OCI-LY7 (cell line): Measurements from ENCODE around the gene KCNJ16. TPM values are rescaled to one million over a fixed set of nuclear protein-coding genes. Genes with fewer than 3 reads are reported as not detected.
A peak's percentile ranks its signal among the peaks of the same experiment; 100 is the strongest.

Source experiments
- BruUV-seq: library from RNA; stranded (reverse); fragments of 400-500 nt; replicated peaks from 2 replicates; lab custom pipeline; 2021; lab: Mats Ljungman, UMichigan
- CTCF ChIA-PET: fragments of 300-600 bp; sonication (Branson Sonifier 250); formaldehyde crosslinking; loops from one replicate; lab custom pipeline; 2022; ENCODE audit warnings: antibody characterized with exemption; ENCODE audit not compliant: unreplicated experiment; lab: Charles Lee
- POLR2A ChIA-PET: fragments of 300-600 bp; sonication (Branson Sonifier 250); formaldehyde crosslinking; loops from one replicate; lab custom pipeline; 2022; ENCODE audit warnings: antibody characterized with exemption; lab: Charles Lee
- DNase-seq: peaks from one replicate; pipeline ENCODE4 v3.0.0-alpha.2; 2015; ENCODE audit warnings: low spot score
- H2AFZ ChIP-seq: fragments of 200-600 bp; sonication (generic), shearing (Covaris generic); 2 replicates; pipeline ENCODE4 v1.6.1; 2014; ENCODE audit warnings: mild to moderate bottlenecking, antibody characterized with exemption, low read length, moderate library complexity
- H3K27ac ChIP-seq: fragments of 200-600 bp; sonication (generic); 2 replicates; pipeline ENCODE4 v1.5.1; 2014; ENCODE audit warnings: mixed run types, low read depth, mild to moderate bottlenecking, moderate library complexity, low read length, inconsistent platforms; ENCODE audit not compliant: poor library complexity, severe bottlenecking
- H3K36me3 ChIP-seq: fragments of 200-600 bp; sonication (generic); 2 replicates; pipeline ENCODE4 v1.6.1; 2014; ENCODE audit warnings: mild to moderate bottlenecking, antibody characterized with exemption, low read length, moderate library complexity, mixed read lengths; ENCODE audit not compliant: insufficient read depth
- H3K4me1 ChIP-seq: fragments of 200-600 bp; sonication (generic); 2 replicates; pipeline ENCODE4 v1.5.1; 2014; ENCODE audit warnings: mild to moderate bottlenecking, low read length; ENCODE audit not compliant: insufficient read depth, poor library complexity, severe bottlenecking
- H3K4me2 ChIP-seq: fragments of 200-600 bp; sonication (generic); 2 replicates; pipeline ENCODE4 v1.6.1; 2014; ENCODE audit warnings: mild to moderate bottlenecking, low read length
- H3K4me3 ChIP-seq: fragments of 200-600 bp; sonication (generic); 2 replicates; pipeline ENCODE4 v1.5.1; 2014; ENCODE audit warnings: mild to moderate bottlenecking, low read depth, low read length; ENCODE audit not compliant: poor library complexity, severe bottlenecking
- H3K79me2 ChIP-seq: fragments of 200-600 bp; sonication (generic); 2 replicates; pipeline ENCODE4 v1.6.1; 2016; ENCODE audit warnings: low read depth, mild to moderate bottlenecking, low read length, moderate library complexity, mixed read lengths; ENCODE audit not compliant: insufficient read depth
- H3K9me2 ChIP-seq: fragments of 200-600 bp; sonication (generic); 2 replicates; pipeline ENCODE4 v1.6.1; 2016; ENCODE audit warnings: mild to moderate bottlenecking, low read length, mixed read lengths; ENCODE audit not compliant: insufficient read depth
- H3K9me3 ChIP-seq: fragments of 200-600 bp; sonication (generic); 2 replicates; pipeline ENCODE4 v1.6.1; 2014; ENCODE audit warnings: mild to moderate bottlenecking, mixed run types, low read length, mixed read lengths
- H4K20me1 ChIP-seq: fragments of 200-600 bp; sonication (generic); 2 replicates; pipeline ENCODE4 v1.6.1; 2014; ENCODE audit warnings: mild to moderate bottlenecking, antibody characterized with exemption, low read length, moderate library complexity, mixed read lengths; ENCODE audit not compliant: insufficient read depth
- CTCF ChIP-seq: fragments of 200-600 bp; sonication (generic); conservative IDR thresholded peaks from 2 replicates; pipeline ENCODE4 v1.5.1; 2014; ENCODE audit warnings: mild to moderate bottlenecking, antibody characterized with exemption, low read length, moderate library complexity, mixed read lengths
- EZH2phosphoT487 ChIP-seq: fragments of 200-600 bp; sonication (generic); IDR thresholded peaks from 2 replicates; pipeline ENCODE4 v1.6.1; 2018; ENCODE audit warnings: low read depth, borderline replicate concordance, mild to moderate bottlenecking, mixed run types, antibody characterized with exemption, low read length, moderate library complexity, mixed read lengths
- intact Hi-C: fragments of 100-400 bp; cut with micrococcal nuclease; formaldehyde crosslinking; loops from one replicate; pipeline ENCODE4 v1.10.0; 2022; ENCODE audit not compliant: unreplicated experiment
- total RNA-seq, 2 experiments: library from RNA; depleted of rRNA in 1 of 2; stranded (reverse); fragments of >200 nt in 1 of 2; shearing (Covaris generic) in 1 of 2; gene quantifications; 2 replicates each; pipeline ENCODE4 v1.2.3, GENCODE V29; 2014 to 2022

The KCNJ16 gene
- total RNA-seq, 2 experiments from 2014 or later: not detected

GRCh38 chr17:70107441-70107840, 32.4 kb downstream of the KCNJ16 start:
- intact Hi-C loops: no loop called here
- POLR2A ChIA-PET: interaction anchor here (0.6 to 0.9 kb wide), 2 partner anchors 18 to 43 kb away, joined by 3 read pairs; no protein-coding TSS in a partner anchor

GRCh38 chr17:70107904-70108565, 33.0 kb downstream of the KCNJ16 start:
- no peak overlapping the region for H3K4me3 ChIP-seq
- no peaks in the 10 kb centered on the region for H3K9me2 ChIP-seq
- ChIA-PET POLR2A (interaction anchor here (0.7 to 0.9 kb wide), 2 partner anchors 18 to 126 kb away, joined by 3 read pairs; no protein-coding TSS in a partner anchor), CTCF (no interaction called here)
- no peaks in the 10 kb centered on the region for H3K36me3 ChIP-seq
- H3K4me1 ChIP-seq: no peaks in the 10 kb centered on the region
- no peaks in the 10 kb centered on the region for H4K20me1 ChIP-seq
- TF ChIP-seq CTCF (no peak), EZH2phosphoT487 (no peak)
- H3K27ac ChIP-seq: no peak overlapping the region
- BruUV-seq: no TSS peak
- no peak overlapping the region for H2AFZ ChIP-seq
- H3K4me2 ChIP-seq: no peak overlapping the region
- H3K79me2 ChIP-seq: no peaks in the 10 kb centered on the region
- DNase-seq: no peak
- H3K9me3 ChIP-seq: no peaks in the 10 kb centered on the region
- intact Hi-C loops: no loop called here

More at GRCh38 chr17:70107441-70107840, 32.4 kb downstream of the KCNJ16 start:
- H3K4me3 ChIP-seq: no peak overlapping the region
- no peaks in the 10 kb centered on the region for H4K20me1 ChIP-seq
- no peaks in the 10 kb centered on the region for H3K36me3 ChIP-seq
- TF ChIP-seq CTCF (no peak), EZH2phosphoT487 (no peak)
- no peaks in the 10 kb centered on the region for H3K79me2 ChIP-seq
- no peak overlapping the region for H3K27ac ChIP-seq
- H3K9me3 ChIP-seq: no peaks in the 10 kb centered on the region
- peaks cover 4% of the 10 kb centered on the region for H3K4me1 ChIP-seq
- CTCF ChIA-PET: no interaction called here
- no peak for DNase-seq
- no TSS peak for BruUV-seq
- no peaks in the 10 kb centered on the region for H3K9me2 ChIP-seq
- H2AFZ ChIP-seq: no peak overlapping the region
- peak overlapping the region; percentile 18; the same call in 1 of the 2 replicates for H3K4me2 ChIP-seq

- Histone ChIP-seq H3K9me3 (no peaks in the 10 kb centered on the region), H3K4me2 (no peak overlapping the region)
- POLR2A ChIA-PET: interaction anchor here (0.6 to 1.0 kb wide), 2 partner anchors 12 to 1619 kb away, joined by 5 read pairs; no protein-coding TSS in a partner anchor
Measured at GRCh38 chr17:70109497-70109896, 34.5 kb downstream of the KCNJ16 start.

More at GRCh38 chr17:70109497-70109896, 34.5 kb downstream of the KCNJ16 start:
- no peak overlapping the region for H3K4me3 ChIP-seq
- no peak overlapping the region for H3K27ac ChIP-seq
- CTCF ChIA-PET: no interaction called here
- H2AFZ ChIP-seq: no peak overlapping the region
- no TSS peak for BruUV-seq
- no peak for DNase-seq
- no peaks in the 10 kb centered on the region for H3K4me1 ChIP-seq
- TF ChIP-seq EZH2phosphoT487 (no peak), CTCF (no peak)
- H4K20me1 ChIP-seq: no peaks in the 10 kb centered on the region
- intact Hi-C loops: no loop called here
- H3K36me3 ChIP-seq: no peaks in the 10 kb centered on the region
- no peaks in the 10 kb centered on the region for H3K79me2 ChIP-seq
- no peaks in the 10 kb centered on the region for H3K9me2 ChIP-seq
